G401.6 (cell line): ENCODE measurements around the gene CYP1B1.
A peak's percentile ranks its signal among the peaks of the same experiment; 100 is the strongest.
"Not testable (repeated sequence)": the region's sequence is repeated elsewhere in the genome, so short reads cannot be mapped to it uniquely, and the experiment has no call there.

Experiments
- FAIRE-seq: peaks from 2 replicates; lab custom pipeline; 2012; peaks lifted over from hg19 to GRCh38; lab: Jason Lieb, UNC

CYP1B1 gene

DNA sequence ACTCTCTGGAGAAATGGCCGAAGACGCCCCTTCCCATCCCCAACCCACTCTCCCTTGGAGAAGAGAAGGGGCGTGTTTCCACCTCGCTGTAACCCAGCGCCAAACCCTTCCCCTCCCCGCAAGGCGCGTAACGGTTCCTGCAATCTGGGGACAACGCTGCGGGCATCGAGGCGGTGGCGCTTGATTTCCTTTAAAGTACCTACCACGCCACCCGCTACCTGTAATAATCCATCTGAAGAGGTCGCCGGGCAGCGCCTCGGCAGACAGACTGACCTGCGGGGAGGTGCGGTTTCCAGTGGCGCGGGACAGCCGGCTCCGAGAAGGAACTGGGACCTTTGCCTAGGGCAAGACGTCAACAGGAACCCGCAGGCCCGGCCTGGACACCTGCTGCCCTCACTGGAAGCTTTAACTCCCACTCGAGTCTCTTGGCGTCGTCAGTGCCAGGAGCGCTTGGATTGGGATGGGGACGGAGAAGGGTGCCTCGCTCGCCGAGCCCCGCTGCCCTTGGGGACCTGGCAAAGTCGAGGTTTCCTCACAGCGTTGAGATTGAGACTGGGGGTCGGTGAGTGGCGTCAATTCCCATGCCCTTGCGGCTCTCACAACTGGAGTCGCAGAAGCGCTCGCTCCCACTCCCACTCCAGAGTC is at the start of gene CYP1B1:
Gene CYP1B1, minus strand, starts transcription at position 645 of the 645 bp plus-strand sequence. CDS start 763 bp downstream, outside the sequence.
- FAIRE-seq, result no peak

DNA sequence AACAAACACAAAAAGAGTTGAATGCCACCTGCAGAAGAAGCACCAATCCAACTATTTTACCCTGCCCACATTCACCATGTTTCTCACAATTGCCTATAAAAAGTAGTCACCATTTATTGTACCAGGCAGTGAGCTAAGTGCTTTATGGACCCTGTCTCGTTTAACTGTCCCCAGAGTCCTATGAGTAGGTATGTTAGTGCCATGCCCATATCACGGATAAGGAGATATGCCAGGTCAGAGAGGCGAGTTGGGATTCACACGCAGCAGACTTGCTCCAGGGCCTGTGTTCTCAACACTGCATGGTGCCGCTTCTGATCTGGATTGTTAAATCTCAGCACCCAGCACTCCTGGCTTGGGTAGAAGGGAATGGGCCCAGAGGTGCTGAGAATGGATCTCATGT is 49.1 kb upstream of the CYP1B1 start:
- FAIRE-seq, result no peak

DNA sequence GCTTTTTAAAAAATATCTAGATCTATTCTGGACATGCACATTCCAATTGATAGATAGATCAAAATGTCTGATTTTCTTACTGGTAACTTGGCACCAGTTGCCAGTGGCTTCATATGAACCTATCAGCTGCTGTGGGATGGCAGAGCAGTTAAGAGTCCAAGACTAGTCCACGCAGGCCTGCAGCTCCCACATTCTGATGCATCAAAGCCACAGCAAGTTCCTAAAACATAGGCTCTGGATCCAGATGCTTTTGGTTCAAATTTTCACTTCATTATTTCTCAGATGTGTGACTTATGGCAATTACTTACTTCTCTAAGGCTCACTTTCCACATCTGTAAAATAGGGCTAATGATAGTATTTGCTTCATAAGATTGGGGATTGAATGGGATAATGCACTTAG is 48.0 kb upstream of the CYP1B1 start:
- no peak for FAIRE-seq

DNA sequence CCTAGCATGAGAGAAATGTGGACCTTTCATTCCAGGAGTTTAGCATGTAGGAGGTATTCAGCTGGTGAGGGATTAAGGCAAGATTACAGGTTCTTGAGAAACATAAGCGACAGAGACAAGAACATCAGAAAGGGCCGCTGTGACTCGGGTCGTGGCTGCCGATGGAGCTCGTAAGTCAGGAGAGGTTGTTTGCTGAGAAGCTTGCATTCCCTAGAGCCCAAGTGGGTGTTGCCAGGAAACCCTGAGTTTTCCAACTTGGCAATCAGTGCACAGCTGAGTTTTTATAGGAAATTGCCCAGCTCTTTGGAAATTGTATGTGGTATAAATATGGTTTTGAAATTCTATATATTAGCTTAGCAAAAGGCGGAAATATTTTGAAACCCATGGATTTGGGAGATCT is 46.4 kb upstream of the CYP1B1 start:
- FAIRE-seq, result no peak

DNA sequence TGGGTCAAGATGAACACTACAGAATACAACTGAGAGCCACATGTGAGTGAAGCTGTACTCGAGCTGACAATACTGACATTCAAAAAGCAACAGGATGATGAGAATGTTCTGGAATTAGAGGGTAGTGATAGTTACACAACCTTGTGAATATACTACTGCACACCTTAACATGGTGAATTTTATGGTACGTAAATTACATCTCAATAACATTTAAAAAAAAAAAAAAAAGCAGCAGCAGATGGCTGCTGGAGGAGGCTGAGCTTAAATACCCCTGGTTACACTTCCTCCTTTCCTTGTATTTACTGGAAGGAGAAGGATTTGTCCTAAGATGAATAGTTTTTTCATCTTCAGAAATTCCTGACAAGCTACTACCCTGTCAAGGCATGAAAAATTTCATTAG is 45.5 kb upstream of the CYP1B1 start:
- FAIRE-seq, result no peak

DNA sequence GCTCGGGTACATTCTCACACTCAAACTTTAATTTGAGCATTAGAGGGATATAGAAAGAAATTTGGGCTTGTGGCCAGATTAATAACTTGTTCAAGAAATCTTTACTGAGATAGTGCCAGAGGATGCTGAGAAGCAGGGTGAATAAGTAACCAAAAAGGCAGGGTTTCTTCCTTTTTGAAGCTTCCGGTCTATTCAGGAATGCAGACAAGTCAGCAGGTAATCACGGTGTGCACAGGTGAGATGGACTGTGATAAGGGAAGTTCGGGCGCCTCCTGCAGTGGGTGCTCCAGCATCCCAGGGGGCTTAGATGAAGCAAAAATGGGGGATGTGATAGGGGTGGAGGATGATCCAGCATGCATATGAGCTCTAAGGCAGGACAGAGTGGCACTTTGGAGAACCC is 44.9 kb upstream of the CYP1B1 start:
- FAIRE-seq, result no peak

DNA sequence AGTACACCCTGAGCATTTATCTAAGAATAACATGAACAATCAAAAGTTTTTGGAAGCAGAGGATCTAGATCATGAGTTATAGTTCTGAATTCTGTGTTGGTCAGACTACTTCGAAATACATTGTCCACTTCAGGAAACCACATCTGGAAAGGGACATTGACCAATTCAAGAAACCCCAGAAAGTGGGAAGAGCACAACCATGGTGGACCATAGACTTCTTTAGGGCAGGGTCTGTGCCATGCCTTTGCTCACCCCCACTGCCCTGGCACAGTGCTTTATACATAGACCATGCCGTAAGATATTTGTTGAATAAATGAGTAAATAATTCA is 44.3 kb upstream of the CYP1B1 start:
- FAIRE-seq, result no peak

DNA sequence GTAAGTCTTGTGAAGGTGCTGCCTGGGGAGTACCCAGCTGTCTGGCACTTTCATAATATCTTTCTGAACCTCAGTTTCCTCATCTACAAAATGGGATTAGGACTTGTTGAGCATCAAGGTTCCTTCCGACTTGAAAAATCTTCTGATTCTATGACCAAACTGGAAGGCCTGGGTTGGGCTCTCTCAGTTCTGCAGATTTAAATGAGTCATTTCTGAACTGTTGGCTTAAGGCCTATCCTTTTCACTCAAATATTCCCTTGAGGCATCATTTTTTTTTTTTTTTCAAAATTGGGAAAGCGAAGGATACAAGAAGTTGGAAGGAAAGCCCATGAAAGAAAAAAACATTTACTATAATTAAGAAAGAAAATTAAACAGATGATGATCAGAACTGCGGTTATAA is 40.8 kb upstream of the CYP1B1 start:
- FAIRE-seq, result no peak

DNA sequence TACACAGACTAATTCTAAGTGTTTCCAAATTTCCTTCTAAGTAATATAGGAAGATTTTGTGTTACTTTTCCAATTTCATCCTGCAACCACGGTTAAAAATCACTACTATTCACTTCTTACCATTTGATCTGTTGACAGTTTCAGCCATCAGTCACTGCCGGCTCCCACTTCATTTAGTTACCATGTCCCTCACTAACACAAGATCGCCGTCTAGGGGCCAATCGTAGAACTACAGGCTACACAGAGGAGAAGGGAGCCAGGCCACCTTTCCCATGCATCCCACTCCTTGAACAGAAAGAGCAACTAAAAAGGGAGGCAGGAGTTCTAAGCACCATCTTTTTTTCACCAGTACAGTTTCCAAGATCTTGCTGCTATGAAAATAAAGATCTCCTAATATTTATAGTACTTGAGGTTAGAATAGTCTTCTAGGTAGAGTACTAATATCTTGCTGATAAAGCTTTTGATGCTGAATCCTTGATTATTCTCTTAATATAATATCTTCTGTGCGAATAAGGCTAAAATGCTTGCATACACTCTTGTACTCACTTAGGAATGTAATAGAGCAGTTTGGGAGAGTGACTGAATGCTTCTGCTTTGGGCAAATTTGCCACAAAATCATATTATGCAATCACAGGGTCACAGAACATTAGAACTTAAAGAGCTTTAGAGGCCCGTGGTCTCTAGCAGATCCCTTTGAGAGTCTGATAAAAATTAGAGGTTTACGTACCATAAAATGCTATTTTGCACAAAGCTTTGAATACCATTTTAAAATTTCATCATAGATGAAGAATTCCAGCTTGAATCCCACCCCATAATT is 39.5 kb upstream of the CYP1B1 start:
- FAIRE-seq, result peak; percentile 28

DNA sequence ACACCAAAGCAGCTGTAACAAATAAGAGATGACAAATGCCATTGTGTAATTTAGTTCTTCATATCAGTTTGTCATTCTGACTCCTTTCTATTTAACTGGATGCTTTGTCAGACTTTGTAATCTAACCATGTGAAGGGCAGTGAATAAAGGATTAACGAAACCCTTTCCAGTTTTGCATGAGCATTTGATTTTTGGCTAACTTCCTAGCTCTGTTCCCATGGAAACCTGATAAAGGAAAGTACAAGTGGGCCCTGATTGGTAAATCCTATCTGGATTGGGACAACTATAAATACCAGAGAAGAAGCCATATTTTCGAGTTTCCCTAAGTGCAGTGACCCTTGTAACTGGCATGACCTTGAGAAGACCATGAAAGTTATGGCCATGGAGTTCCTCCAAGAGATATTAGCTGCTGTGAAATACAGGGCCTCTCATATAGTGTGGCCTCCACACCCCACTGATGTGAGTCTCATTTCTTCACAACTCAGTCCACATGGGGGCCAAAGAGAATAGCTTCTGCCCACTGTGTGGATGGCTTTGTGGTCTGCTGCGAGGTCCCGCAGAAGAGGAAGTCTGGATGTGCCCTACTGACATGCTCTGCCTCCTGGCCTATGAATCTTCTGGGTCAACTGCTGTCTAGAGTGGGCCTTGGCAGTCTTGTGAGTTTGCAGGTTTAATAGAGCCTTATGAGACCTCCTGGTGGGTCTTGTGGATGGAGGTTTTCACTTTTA is 38.2 kb upstream of the CYP1B1 start:
- FAIRE-seq, result no peak

DNA sequence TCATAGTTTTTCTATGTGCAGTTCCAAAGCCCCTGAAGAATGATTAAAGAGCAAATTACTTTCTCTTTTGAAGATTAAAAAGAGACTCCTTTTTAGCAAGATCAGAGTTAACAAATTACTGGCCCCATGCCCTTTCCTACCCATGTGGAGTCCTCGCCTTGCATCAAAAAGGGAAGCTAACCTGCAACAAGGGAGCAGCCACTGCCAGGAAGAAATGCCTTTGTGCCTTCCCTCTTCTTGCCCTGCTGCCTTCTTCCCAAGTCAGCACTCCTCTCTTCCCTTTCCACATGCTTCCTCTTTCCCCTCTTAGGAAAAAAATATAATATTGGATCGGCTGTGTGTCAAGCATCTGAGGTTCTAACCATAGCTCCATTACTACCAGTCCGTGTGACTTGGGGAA is 37.1 kb upstream of the CYP1B1 start:
- no peak for FAIRE-seq

DNA sequence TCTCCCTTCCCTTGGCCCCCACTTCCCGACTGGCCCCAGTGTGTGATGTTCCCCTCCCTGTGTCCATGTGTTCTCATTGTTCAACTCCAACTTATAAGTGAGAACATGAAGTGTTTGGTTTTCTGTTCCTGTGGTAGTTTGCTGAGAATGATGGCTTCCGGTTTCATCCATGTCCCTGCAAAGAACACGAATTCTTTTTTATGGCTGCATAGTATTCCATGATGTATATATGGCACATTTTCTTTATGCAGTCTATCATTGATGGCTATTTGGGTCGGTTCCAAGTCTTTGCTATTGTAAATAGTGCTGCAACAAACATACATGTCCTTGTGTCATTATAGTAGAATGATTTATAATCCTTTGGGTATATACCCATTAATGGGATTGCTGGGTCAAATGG is 35.4 kb upstream of the CYP1B1 start:
- FAIRE-seq, result not testable (repeated sequence)

DNA sequence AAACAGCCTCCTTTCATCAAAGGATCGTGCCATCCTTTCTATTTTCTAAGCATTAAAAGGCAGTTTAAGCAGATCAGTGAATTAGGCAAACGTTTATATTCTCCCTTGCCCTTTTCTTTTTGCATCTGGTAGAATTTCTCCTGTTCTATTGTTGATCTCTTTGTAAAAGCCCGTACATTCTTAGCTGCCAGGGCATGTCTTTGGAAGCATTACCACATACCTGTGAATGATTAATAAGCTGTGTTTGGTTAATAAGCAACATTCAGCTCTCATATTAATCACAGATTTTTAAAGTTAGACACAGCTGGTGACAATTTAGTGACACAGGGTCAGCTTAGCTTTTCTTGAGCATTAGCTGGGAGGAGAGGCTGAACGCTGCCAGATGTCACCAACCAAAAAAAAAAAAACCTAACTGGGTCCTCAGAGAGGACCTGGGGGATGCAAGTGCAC is 33.8 kb upstream of the CYP1B1 start:
- FAIRE-seq, result no peak

DNA sequence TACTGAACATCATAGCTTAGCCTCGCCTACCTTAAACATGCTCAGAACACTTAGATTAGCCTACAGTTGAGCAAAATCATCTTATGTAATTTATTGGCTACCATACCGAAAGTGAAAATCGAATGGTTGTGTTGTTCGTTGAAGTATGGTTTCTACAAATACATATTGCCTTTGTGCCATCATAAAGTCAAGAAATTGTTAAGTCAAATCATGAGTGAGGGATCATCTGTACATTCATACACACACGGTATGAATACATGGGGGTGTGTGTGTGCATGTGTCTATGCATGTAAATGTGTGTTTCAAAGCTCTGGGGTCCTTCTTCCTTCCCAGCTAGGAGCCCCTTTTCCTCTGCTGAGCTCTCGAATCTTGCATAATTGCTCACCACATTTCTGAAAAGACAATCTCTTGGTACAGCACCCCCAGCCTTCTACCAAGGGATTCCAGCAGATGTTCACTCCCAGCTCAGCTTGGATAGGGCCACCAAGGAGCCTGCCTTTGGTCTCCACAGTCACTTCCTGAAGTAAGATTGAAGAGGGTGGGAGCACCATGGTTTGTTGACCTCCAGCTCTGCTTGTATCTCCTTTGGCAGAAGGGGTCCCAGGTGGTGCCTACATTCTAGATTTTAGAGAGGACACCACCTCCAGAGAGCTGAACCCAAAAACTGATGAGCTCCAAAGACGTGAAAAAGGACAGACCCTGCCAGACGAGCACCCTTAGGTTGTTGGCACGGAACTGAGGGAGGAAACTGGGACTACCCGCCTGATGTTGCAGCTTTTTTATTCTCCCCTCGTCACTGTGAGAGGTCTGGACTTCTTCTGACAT is 33.2 kb upstream of the CYP1B1 start:
- FAIRE-seq, result no peak

DNA sequence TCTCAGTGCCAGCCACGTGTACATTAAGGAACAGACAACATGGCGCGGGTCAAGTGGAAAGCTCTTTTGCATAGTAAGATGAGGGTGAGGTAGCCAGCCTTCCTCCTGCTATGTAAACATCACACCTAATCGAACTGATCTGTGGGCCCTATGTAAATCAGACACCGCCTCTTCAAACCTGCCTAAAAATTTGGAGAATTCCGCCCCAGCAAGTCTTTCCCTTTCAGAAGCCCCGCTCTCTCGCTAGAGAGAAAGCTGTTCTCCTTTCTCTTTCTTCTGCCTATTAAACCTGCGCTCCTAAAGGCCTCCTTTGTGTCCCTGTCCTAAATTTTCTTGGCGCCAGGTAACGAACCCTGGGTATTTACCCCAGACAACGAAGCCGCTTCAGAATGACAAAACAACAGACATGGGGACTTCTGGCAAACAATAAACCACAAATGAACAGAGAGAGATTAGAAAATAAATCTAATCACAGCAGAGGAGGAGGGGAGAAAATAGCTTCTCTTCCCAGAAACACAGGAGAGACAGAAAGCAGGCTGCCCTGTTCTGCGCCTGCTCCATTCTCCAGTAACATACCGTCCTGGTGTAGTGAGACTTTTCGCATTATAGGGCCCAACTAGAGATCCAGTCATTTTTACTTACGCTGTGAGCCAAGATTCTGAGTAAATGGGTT is 31.9 kb upstream of the CYP1B1 start:
- no peak for FAIRE-seq

DNA sequence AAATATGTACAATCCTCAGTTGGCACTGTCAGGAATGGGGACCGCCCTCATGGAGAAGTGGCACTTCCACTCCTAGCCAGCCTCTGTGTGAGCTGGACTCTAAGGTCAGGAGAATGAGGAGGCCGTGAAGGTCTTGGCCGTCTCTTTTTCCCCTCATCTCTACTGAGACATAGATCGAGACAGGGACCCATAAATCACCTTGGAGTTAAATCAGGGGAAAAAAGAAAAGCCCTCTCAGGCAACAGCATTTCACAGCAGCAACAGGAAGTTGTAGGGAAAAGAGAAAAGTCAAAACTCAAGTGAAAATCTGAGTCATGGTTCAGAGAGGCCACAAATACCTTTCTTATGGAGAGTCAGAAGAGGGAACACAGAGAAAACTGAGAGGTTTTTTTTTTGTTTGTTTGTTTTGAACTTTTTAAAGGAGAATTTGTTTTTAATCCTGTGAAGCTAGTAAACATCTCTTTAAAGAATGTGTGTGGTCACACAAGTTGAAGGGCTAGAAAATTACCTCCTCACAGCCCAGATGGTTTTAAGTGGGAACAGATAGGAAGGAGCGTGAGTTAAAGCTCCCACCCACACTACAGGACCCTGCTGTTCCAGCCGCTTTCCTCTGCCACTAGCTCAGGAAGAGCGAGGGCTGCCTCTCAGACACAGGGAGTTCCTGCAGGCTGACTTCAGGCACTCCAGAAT is 30.6 kb upstream of the CYP1B1 start:
- FAIRE-seq, result no peak

DNA sequence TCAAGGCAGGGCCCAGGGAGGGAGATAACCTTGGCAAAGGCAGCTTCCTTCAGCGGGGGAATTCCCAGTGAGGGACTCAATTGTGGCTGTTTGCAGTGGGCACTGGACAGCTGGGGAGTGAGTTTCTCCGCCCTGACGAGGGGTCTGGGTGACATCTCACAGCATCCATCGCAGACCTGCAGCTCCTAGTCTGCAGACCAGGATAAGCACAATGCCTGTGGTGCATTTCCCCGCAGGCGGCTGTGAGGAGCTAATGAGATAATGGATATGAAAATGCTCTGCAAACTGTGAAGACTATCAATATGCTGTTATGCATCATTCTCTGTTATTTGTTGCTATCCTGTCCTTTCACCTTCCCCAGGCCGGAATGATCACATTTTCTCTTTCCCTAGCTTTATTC is 30.0 kb upstream of the CYP1B1 start:
- FAIRE-seq, result no peak

DNA sequence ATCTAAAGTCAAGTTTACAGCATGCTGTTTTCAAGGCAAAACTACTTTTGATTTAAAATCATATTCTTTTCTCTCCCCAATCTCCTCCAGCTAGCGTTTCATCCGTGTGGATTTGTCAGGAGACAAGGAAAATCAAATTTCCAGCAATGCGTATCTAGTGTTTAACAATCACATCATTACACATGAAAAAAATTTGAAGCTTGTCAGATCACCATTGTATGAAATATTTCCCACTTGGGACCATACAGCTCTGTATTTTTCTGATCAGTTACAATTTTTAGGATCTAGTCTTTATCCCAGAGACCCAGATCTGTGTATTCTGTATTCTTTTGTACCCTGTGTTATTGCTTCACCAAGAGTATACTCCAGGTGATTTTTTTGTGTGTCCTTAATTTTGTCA is 28.6 kb upstream of the CYP1B1 start:
- no peak for FAIRE-seq

DNA sequence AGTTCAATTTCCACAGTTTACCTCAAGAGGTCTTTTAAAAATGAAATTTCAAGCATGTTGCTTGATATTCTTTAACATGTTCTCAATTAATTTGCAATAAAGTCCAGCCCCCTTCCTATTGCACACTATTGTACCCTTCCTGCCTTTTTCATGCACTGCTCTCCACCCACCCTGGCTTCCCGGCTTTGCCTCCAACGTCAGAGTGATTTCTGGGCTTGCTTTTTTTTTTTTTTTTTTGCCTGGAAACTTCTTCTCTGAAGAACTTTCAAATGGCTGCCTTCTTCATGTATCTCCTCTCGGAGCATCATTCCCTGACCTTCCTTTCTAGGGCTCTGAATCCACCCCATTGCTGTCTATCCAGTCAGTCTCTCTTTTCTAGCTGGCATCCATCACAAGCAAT is 24.4 kb upstream of the CYP1B1 start:
- no peak for FAIRE-seq

DNA sequence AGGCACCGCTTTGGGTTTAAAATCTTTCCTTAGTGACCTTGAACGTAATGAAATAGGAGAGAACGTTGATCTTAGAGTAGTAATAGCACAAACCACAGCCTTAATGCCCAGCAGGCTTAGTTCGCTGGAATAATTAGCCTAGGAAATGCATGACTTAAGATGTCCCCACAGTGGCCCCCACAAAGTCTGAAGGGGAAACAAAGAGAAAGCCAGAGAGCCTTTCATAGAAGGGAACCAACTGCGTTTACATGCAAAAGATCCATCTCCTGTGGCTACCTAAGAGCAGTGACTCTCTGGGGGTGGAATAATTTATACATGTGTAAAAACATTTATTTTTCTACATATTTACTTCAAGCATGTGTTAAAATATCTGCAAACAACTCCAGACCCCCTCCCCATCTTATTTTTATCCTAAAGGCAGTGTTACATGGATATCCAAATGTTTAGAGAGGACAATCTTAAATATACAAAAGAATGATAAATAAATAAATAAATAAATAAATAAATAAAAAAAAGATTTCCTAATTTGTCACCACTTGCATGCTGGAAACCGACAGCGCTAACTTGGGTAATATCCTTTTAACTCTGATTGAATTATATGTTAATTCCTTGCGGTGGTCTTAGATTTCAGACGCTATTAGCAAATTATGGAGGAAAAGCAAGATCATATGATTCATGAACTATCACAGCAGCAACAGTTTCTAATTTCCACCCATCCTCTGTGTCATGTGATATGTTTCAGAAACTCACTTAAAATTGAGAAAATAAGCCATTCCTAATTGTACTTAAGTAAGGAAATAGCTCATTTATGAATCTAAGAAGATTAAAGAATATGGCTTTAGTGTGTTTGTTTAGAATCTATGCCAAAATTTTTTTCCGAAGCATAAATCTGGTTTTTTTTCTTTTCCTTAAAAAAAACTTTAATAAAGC is 23.4 kb upstream of the CYP1B1 start:
- no peak for FAIRE-seq
